Measurements from ENCODE around the gene NHERF2. TPM values are rescaled to one million over a fixed set of nuclear protein-coding genes. Genes with fewer than 3 reads are reported as not detected.

The NHERF2 gene
- total RNA-seq, 2 experiments from 2014 or later = 1.9 to 2.0 TPM

DNA sequence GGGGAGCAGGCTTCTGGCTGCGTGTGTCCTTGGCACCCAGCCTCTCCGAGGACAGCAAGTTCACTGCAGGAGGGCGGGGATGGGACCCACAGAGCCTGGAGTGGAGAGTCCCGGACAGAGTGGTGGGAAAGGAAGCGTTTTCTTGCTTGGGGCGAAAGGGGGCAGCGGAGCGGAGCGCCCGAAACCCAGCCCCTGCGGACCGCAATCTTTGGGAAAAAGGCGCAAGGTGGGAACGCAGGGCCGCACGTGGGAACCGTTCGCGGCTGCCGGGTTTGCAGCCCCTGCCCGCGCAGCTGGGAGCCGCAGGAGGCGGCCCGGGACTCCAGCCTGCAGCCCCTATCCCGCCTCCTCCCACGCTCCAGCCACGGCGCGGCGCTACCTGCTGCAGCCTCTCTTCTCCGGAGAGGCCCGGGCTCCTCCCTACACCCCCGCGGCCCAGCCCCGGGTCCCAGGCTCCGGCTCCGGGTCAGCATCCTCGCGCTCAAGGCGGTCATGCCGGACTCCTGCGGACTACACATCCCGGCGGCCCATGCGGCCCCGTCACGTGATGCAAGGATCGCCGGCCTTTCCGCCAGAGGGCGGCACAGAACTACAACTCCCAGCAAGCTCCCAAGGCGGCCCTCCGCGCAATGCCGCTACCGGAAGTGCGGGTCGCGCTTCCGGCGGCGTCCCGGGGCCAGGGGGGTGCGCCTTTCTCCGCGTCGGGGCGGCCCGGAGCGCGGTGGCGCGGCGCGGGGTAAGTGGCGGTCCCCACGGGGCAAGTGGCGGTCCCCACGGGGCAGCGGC lies 20.8 kb downstream of the NHERF2 start, which contains the start of the genes NTHL1 and TSC2:
Gene NTHL1, minus strand, starts transcription at position 505 of the 786 bp plus-strand sequence. Its CDS starts 11 bp downstream, at position 494.
Gene TSC2, plus strand, starts transcription at position 656 of the 786 bp plus-strand sequence. CDS start 631 bp downstream, outside the sequence.
- TF ChIP-seq, protein P1, sequence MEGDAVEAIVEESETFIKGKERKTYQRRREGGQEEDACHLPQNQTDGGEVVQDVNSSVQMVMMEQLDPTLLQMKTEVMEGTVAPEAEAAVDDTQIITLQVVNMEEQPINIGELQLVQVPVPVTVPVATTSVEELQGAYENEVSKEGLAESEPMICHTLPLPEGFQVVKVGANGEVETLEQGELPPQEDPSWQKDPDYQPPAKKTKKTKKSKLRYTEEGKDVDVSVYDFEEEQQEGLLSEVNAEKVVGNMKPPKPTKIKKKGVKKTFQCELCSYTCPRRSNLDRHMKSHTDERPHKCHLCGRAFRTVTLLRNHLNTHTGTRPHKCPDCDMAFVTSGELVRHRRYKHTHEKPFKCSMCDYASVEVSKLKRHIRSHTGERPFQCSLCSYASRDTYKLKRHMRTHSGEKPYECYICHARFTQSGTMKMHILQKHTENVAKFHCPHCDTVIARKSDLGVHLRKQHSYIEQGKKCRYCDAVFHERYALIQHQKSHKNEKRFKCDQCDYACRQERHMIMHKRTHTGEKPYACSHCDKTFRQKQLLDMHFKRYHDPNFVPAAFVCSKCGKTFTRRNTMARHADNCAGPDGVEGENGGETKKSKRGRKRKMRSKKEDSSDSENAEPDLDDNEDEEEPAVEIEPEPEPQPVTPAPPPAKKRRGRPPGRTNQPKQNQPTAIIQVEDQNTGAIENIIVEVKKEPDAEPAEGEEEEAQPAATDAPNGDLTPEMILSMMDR (IDR thresholded peaks at IDR 0.05) = peak; percentile 57
- CTCF ChIA-PET = interaction anchor here (0.7 to 2.0 kb wide), 8 partner anchors 9 to 107 kb away, joined by 3 to 14 read pairs (median 4); partner anchors contain the start of genes RPS2 and TRAF7
- ATAC-seq (ENCODE audit: poor library complexity) (peak; percentile 90), DNase-seq (peak; percentile 78 to 96 (median 90))
- Mint-ChIP-seq H3K4me1 (ENCODE audit: low read depth) (peaks cover 23% of the 10 kb centered on the region), H3K27ac (peak within 1 kb of the TSS; percentile 56), H3K36me3 (ENCODE audit: low read depth) (peaks cover 13% of the 10 kb centered on the region), H3K9me3 (no peaks in the 10 kb centered on the region), H3K4me3 (peak within 1 kb of the TSS; percentile 93), H3K27me3 (no peaks in the 10 kb centered on the region)
- H3K9me3 ChIP-seq (ENCODE audit: control insufficient read depth in 1 of 2, insufficient read depth in 1 of 2, low read length in 2 of 2) = no peaks in the 10 kb centered on the region
- H3K4me1 ChIP-seq (ENCODE audit: insufficient read depth, low read length) = peaks cover 33% of the 10 kb centered on the region
- POLR2A ChIA-PET = interaction anchor here (0.8 to 3.0 kb wide), 15 partner anchors 20 to 730 kb away, joined by 3 to 32 read pairs (median 4); partner anchors contain the start of genes PGP, PKD1, RPS2 and TRAF7
- H3K27ac ChIP-seq (ENCODE audit: low read depth in 1 of 2, low read length in 2 of 2) = peak within 1 kb of the TSS in 1 of 2 donors; percentile 29
- peak within 1 kb of the TSS; percentile 96 for H3K4me3 ChIP-seq (ENCODE audit: low read length)
- H3K36me3 ChIP-seq (ENCODE audit: insufficient read depth, low read length) = peaks cover 19% of the 10 kb centered on the region
- intact Hi-C loops (cut with DNase I, micrococcal nuclease) = loop anchor here in 1 of 2 experiments (1.0 to 10.0 kb wide), 9 partner anchors 24 to 635 kb away; partner anchors contain the start of genes CLCN7, KCTD5, MLST8 and NDUFB10
- no peaks in the 10 kb centered on the region for H3K27me3 ChIP-seq (ENCODE audit: control insufficient read depth in 1 of 2, insufficient read depth in 2 of 2, low read length in 2 of 2)

DNA sequence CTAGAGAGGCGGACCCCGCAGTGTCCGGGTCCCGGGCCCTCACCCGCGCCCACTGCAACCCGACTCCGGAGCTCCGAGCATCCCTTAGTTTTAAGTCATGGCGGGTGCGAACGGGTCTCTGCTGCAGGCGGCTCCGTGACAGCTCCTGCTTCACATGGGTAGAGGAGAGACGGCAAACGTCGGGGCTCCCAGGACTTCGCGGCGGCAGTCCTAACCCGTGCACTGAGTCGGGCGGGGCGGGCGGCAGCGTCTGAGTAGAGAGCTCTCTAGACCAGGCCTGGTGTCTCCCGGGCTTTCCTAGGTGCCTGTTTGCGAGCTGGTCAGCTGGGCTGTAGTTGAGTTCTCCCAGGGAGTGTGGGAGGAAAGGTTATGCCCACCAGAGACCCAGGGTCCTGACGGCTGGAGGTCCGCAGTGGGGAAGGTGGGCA lies 21.4 kb downstream of the NHERF2 start:
- Histone ChIP-seq H3K27ac (ENCODE audit: low read depth in 1 of 2, low read length in 2 of 2) (peak overlapping the region in 1 of 2 donors; percentile 29), H3K27me3 (ENCODE audit: control insufficient read depth in 1 of 2, insufficient read depth in 2 of 2, low read length in 2 of 2) (no peaks in the 10 kb centered on the region), H3K36me3 (ENCODE audit: insufficient read depth, low read length) (peaks cover 23% of the 10 kb centered on the region), H3K9me3 (ENCODE audit: control insufficient read depth in 1 of 2, insufficient read depth in 1 of 2, low read length in 2 of 2) (no peaks in the 10 kb centered on the region), H3K4me3 (ENCODE audit: low read length) (peak overlapping the region; percentile 96), H3K4me1 (ENCODE audit: insufficient read depth, low read length) (peaks cover 33% of the 10 kb centered on the region)
- ChIA-PET POLR2A (interaction anchor here (0.9 to 3.0 kb wide), 9 partner anchors 26 to 730 kb away, joined by 3 to 32 read pairs (median 4); partner anchors contain the start of genes PGP, RPS2 and TRAF7), CTCF (interaction anchor here (0.7 to 2.0 kb wide), 7 partner anchors 9 to 107 kb away, joined by 3 to 14 read pairs (median 4); partner anchors contain the start of genes RPS2 and TRAF7)
- intact Hi-C loops (cut with DNase I, micrococcal nuclease) = loop anchor here in 1 of 2 experiments (1.0 to 10.0 kb wide), 9 partner anchors 25 to 634 kb away; partner anchors contain the start of genes CLCN7, KCTD5, MLST8 and NDUFB10
- TF ChIP-seq, protein P1 (IDR thresholded peaks at IDR 0.05) = no peak
- H3K9me3 Mint-ChIP-seq = no peaks in the 10 kb centered on the region
- H3K4me1 Mint-ChIP-seq (ENCODE audit: low read depth) = peaks cover 23% of the 10 kb centered on the region
- H3K4me3 Mint-ChIP-seq = peak overlapping the region; percentile 93
- DNase-seq (peak in 1 of 14 experiments; percentile 12), ATAC-seq (ENCODE audit: poor library complexity) (peak; percentile 35)
- H3K27ac Mint-ChIP-seq = peak overlapping the region; percentile 56
- peaks cover 17% of the 10 kb centered on the region for H3K36me3 Mint-ChIP-seq (ENCODE audit: low read depth)
- no peaks in the 10 kb centered on the region for H3K27me3 Mint-ChIP-seq

DNA sequence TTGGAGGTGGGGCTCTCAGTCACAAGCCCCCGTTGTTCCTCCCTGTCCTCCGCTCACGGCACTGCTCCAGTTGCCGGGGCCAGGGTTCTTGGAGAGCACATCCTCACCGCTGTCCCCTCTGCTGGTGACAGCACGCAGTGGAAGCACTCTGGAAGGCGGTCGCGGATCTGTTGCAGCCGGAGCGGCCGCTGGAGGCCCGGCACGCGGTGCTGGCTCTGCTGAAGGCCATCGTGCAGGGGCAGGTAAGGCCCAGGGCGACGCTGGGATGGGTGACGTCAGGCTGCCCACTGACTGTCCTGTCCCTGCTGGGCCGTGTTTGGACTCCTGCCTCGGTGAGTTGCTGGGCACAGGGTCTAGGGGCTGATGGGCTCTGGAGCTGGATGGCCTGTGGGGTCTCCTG lies 26.5 kb downstream of the NHERF2 start:
- Histone ChIP-seq H3K36me3 (ENCODE audit: insufficient read depth, low read length) (peaks cover 64% of the 10 kb centered on the region), H3K27ac (ENCODE audit: low read depth in 1 of 2, low read length in 2 of 2) (no peak overlapping the region), H3K9me3 (ENCODE audit: control insufficient read depth in 1 of 2, insufficient read depth in 1 of 2, low read length in 2 of 2) (no peaks in the 10 kb centered on the region), H3K4me1 (ENCODE audit: insufficient read depth, low read length) (peaks cover 12% of the 10 kb centered on the region), H3K4me3 (ENCODE audit: low read length) (no peak overlapping the region), H3K27me3 (ENCODE audit: control insufficient read depth in 1 of 2, insufficient read depth in 2 of 2, low read length in 2 of 2) (no peaks in the 10 kb centered on the region)
- H3K4me1 Mint-ChIP-seq (ENCODE audit: low read depth) = peaks cover 10% of the 10 kb centered on the region
- ChIA-PET POLR2A (no interaction called here), CTCF (no interaction called here)
- no peaks in the 10 kb centered on the region for H3K9me3 Mint-ChIP-seq
- H3K4me3 Mint-ChIP-seq = no peak overlapping the region
- H3K27me3 Mint-ChIP-seq = no peaks in the 10 kb centered on the region
- TF ChIP-seq, protein P1 (IDR thresholded peaks at IDR 0.05) = no peak
- ATAC-seq (ENCODE audit: poor library complexity) = no peak
- peaks cover 40% of the 10 kb centered on the region for H3K36me3 Mint-ChIP-seq (ENCODE audit: low read depth)
- intact Hi-C loops (cut with DNase I, micrococcal nuclease) = no loop called here
- H3K27ac Mint-ChIP-seq = no peak overlapping the region
- no peak for DNase-seq

Data from CD4-positive, alpha-beta T cell (primary cell).